HG02588 (cell line): ENCODE measurements around the gene ZNF66.
"Not testable (repeated sequence)": the region's sequence is repeated elsewhere in the genome, so short reads cannot be mapped to it uniquely, and the experiment has no call there.

Experiments used
- ATAC-seq: cut with Tn5 transposase; IDR thresholded peaks from one replicate; pipeline ENCODE4 v1.9.1; 2021; ENCODE audit warnings: mild to moderate bottlenecking, moderate library complexity; ENCODE audit not compliant: unreplicated experiment

The ZNF66 gene

DNA sequence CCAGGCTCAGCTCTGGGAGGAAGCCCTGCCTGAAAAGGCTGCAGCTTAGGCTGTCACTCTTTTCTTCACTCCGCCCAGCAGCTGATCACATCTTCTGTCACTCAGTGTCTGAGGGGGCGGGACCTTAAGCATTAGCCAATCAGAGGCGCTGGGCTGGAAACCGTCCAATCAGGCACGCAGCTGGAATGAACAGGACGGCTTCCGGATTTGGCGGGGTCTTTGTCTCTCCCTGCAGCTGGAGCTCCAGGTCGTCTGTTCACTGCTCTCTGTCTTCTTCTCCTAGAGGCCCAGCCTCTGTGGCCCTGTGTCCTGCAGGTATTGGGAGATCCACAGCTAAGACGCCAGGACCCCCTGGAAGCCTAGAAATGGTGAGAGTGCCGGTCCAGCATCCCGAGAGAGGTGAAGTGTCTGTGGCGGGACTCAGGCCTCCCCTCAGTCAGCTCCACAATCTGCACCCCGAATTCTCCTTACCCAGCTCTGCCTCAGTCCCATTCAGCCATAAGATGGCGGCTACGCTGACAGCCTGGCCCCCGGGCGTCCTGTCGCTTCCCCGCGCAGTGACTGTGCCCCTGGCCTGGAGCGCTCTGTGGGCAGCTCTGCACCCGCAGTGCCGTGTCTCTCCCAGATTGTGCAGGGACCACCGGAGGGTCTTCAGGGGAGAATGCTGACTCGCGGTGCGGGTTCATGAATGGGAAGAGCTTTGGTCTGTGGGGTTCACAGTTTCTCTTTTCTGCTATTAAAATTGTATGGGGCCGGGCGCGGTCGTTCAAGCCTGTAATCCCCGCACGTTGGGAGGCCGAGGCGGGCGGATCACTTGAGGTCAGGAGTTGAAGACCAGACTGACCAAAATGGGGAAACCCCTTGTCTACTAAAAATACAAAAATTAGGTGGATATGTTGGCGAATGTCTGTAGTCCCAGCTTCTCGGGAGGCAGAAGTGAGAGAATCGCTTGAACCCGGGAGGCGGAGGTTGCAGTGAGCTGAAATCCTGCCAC is at the start of gene ZNF66:
Gene ZNF66, plus strand, starts transcription at position 222 of the 994 bp plus-strand sequence. Its CDS starts 144 bp downstream, at position 366.
- ATAC-seq: peak; percentile 97

DNA sequence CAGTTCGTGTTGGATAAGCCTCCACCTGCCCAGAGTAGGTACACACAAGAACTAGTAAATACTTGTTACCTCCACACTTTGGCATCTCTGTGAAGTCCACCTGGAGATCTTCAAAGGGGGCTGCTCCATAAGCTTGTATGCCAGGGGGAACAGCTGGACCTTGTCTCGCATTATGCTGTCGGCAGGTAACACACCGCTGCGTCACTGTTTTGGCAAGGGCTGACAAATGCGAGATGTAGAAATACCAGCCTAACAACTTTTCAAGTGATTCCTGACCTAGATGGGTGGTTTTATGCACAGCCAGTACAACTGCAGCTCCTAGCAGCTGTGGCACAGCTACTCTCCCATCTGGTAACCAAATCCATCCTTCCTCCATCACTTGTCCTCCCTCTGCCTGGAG is 25.9 kb upstream of the ZNF66 start:
- ATAC-seq: not testable (repeated sequence)

- ATAC-seq: not testable (repeated sequence)
These were observed 23.8 kb upstream of the ZNF66 start for GRCh38 chr19:20752291-20752690.

- ATAC-seq: not testable (repeated sequence)
These were observed 6.8 kb upstream of the ZNF66 start for GRCh38 chr19:20769225-20769736.

DNA sequence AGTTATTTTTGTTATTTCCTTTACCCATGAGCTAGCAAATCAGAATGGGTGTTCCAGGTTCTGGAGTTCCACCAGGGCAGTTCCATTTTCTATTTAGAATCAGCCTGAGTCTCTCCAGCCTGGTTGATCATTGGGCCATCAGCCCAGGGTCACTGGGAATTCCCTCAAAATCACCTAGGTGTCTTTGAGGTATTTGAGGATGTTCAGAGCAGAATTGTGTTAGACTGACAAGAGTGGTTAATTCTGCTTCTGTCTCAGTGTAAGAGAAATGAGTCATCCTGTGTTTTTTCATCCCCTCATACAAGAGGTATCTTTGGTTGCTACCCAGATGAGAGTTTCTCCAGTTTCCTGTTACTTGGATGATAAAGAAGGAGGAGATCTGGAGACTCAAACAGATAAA is 11.7 kb downstream of the ZNF66 start:
- ATAC-seq: no peak

DNA sequence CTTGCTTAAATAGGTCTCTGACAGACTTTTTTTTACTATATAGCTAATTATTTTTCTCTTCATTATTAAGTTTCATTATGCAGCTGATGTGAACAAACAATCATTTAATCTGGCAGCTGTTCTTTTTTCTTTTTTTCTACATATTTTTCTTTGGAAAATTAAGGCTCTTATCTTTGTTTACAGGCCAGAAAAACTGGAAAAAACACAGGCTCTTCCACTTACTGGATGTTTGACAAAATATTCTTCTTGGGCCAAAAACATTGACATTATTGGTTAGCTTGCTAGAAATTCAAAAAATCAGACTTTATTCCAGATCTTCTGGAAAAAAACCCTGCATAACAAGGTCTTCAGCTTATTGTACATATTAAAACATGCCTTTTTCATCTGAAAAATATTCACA is 15.7 kb downstream of the ZNF66 start:
- no peak for ATAC-seq

DNA sequence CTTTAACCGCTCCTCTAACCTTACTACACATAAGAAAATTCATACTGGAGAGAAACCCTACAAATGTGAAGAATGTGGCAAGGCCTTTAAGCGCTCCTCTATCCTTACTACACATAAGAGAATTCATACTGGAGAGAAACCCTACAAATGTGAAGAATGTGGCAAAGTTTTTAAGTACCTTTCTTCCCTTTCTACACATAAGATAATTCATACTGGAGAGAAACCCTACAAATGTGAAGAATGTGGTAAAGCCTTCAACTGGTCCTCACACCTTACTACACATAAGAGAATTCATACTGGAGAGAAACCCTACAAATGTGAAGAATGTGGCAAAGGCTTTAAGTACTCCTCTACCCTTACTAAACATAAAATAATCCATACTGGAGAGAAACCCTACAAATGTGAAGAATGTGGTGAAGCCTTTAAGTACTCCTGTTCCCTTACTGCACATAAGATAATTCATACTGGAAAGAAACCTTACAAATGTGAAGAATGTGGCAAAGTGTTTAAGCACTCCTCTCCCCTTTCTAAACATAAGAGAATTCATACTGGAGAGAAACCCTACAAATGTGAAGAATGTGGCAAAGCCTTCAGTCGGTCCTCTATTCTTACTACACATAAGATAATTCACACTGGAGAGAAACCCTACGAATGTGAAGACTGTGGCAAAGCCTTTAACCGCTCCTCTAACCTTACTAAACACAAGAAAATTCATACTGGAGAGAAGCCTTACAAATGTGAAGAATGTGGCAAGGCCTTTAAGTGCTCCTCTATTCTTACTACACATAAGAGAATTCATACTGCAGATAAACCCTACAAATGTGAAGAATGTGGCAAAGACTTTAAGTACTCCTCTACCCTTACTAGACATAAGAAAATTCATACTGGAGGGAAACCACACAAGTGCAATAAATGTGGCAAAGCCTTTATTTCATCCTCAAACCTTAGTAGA is 30.5 kb downstream of the ZNF66 start:
- not testable (repeated sequence) for ATAC-seq

GRCh38 chr19:20840371-20840770 is 64.3 kb downstream of the ZNF66 start:
- no peak for ATAC-seq
